HEK293 (cell line): ENCODE data around the gene WWC1.

ENCODE experiments used
- CTCF ChIA-PET: fragments of 350-600 bp; formaldehyde crosslinking; extraction: SDS; loops from one replicate; lab custom pipeline; 2021; ENCODE audit warnings: antibody characterized with exemption; lab: Yijun Ruan, JAX
- POLR2A ChIA-PET: fragments of 300-600 bp; formaldehyde crosslinking; extraction: SDS; loops from one replicate; lab custom pipeline; 2020; ENCODE audit warnings: antibody characterized with exemption, inconsistent platforms; lab: Yijun Ruan, JAX
- H3K27ac ChIP-seq: fragments of 200-500 bp; sonication (Bioruptor generic); 2 replicates; pipeline ENCODE4 v1.5.1; 2014; ENCODE audit warnings: low read depth, low read length, control low read depth, inconsistent platforms; ENCODE audit errors: extremely low read depth
- H3K36me3 ChIP-seq, 2 experiments: fragments of 200-500 bp in 1 of 2; sonication (Bioruptor generic) in 1 of 2; 1 replicate in 1 of 2; 2 replicates in 1 of 2; pipeline ENCODE4 v1.5.1; 2014 to 2017; ENCODE audit warnings: inconsistent platforms in 2 of 2, low read length in 2 of 2; ENCODE audit not compliant: control insufficient read depth in 2 of 2, insufficient read depth in 1 of 2
- H3K4me1 ChIP-seq: fragments of 200-500 bp; sonication (Bioruptor generic); 2 replicates; pipeline ENCODE4 v1.5.1; 2014; ENCODE audit warnings: mild to moderate bottlenecking, low read length, inconsistent platforms; ENCODE audit not compliant: control insufficient read depth, insufficient read depth
- H3K4me3 ChIP-seq: 2 replicates; pipeline ENCODE4 v1.5.1; 2011; ENCODE audit warnings: low read depth, mild to moderate bottlenecking, control low read depth, low read length, moderate library complexity
- H3K9me3 ChIP-seq: fragments of 200-500 bp; sonication (Bioruptor generic); 2 replicates; pipeline ENCODE4 v1.5.1; 2014; ENCODE audit warnings: low read depth, low read length, inconsistent platforms; ENCODE audit not compliant: control insufficient read depth, insufficient read depth
- BCL11B ChIP-seq: fragments of 450-650 bp; formaldehyde crosslinking; IDR thresholded peaks from 2 replicates; pipeline ENCODE4 v1.5.1; 2016; ENCODE audit warnings: low read depth, missing biosample characterization, missing genetic modification characterization
- GLIS1 ChIP-seq: fragments of 450-650 bp; formaldehyde crosslinking; IDR thresholded peaks from 2 replicates; pipeline ENCODE4 v1.5.1; 2016; ENCODE audit warnings: missing biosample characterization, missing genetic modification characterization
- HOXD13 ChIP-seq: sonication (generic); formaldehyde crosslinking; IDR thresholded peaks from 2 replicates; pipeline ENCODE4 v1.8.0; 2022; ENCODE audit warnings: missing genetic modification reagents, borderline replicate concordance
- IKZF3 ChIP-seq: fragments of 450-650 bp; IDR thresholded peaks from 2 replicates; pipeline ENCODE4 v1.5.0; 2018; ENCODE audit warnings: missing biosample characterization, mild to moderate bottlenecking, missing genetic modification characterization, moderate library complexity
- ZBTB17 ChIP-seq: fragments of 450-650 bp; formaldehyde crosslinking; IDR thresholded peaks from 2 replicates; pipeline ENCODE4 v1.5.1; 2016; ENCODE audit warnings: missing biosample characterization, missing genetic modification characterization
- ZNF341 ChIP-seq: fragments of 450-650 bp; formaldehyde crosslinking; IDR thresholded peaks from 2 replicates; pipeline ENCODE4; 2016; ENCODE audit warnings: low read depth, missing biosample characterization, missing genetic modification characterization
- ZNF391 ChIP-seq: fragments of 450-650 bp; formaldehyde crosslinking; IDR thresholded peaks from 2 replicates; pipeline ENCODE4 v1.5.1; 2016; ENCODE audit warnings: low read depth, missing biosample characterization, missing genetic modification characterization, borderline replicate concordance
- ZNF624 ChIP-seq: fragments of 450-650 bp; formaldehyde crosslinking; IDR thresholded peaks from 2 replicates; pipeline ENCODE4 v1.5.1; 2017; ENCODE audit warnings: missing biosample characterization, missing genetic modification characterization
- ZNF670 ChIP-seq: fragments of 450-650 bp; formaldehyde crosslinking; IDR thresholded peaks from 2 replicates; pipeline ENCODE4 v1.5.1; 2016; ENCODE audit warnings: missing biosample characterization, missing genetic modification characterization, low read depth
- ZNF76 ChIP-seq: fragments of 450-650 bp; formaldehyde crosslinking; IDR thresholded peaks from 2 replicates; pipeline ENCODE4; 2016; ENCODE audit warnings: low read depth, missing biosample characterization, missing genetic modification characterization, borderline replicate concordance
- TF ChIP-seq, protein P1 (sequence below): fragments of 450-650 bp; formaldehyde crosslinking; IDR thresholded peaks from 2 replicates; pipeline ENCODE4 v1.5.1; 2017; ENCODE audit warnings: missing biosample characterization, missing genetic modification characterization
- TF ChIP-seq, protein P2 (sequence below): fragments of 450-650 bp; formaldehyde crosslinking; IDR thresholded peaks from 2 replicates; pipeline ENCODE4 v1.5.1; 2016; ENCODE audit warnings: missing biosample characterization, missing genetic modification characterization
- TF ChIP-seq, protein P3 (sequence below): fragments of 450-650 bp; formaldehyde crosslinking; conservative IDR thresholded peaks from 2 replicates; pipeline ENCODE4 v1.5.1; 2016; ENCODE audit warnings: low read depth, missing biosample characterization, missing genetic modification characterization
- TF ChIP-seq, protein P4 (sequence below): fragments of 450-650 bp; formaldehyde crosslinking; IDR thresholded peaks from 2 replicates; pipeline ENCODE4 v1.5.1; 2017; ENCODE audit warnings: missing biosample characterization, missing genetic modification characterization
- TF ChIP-seq, protein P5 (sequence below): fragments of 450-650 bp; formaldehyde crosslinking; IDR thresholded peaks from 2 replicates; pipeline ENCODE4 v1.5.1; 2016; ENCODE audit warnings: missing biosample characterization, missing genetic modification characterization

The WWC1 gene

DNA sequence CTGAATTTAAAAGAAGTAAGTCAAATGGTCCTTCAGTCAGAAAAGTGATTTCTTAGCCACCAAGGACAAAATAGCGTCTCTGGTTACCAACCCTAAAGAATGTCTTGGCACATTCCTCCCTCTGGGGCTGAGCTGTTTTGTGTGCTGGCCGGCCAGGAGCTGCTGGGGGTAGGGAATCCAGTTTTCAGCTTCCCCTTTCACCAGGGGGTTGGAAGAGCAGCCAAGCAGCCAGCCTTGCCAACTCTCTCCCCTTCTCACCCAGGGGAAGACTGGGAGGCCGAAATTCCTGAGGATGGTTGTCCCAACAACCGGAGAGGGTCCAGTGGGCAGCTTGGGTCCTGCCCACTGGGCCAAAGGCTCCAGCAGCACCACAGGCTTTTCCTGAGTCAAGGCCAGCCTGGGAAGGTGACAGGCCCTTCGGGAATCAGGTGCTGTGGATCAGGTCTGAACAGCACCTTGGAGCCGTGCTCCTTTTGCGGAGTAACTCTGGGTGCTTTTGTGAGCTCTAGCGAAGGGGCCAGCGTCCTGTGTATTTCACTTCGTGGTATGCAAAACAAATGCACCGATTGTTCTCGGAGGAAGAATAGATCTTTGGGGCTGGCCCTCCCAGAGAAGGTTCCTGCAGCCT lies 4.2 kb downstream of the WWC1 start:
- CTCF ChIA-PET = interaction anchor here (0.6 to 2.0 kb wide), 10 partner anchors 9 to 334 kb away, joined by 3 to 10 read pairs (median 3); no protein-coding TSS in a partner anchor
- POLR2A ChIA-PET = interaction anchor here (0.8 kb wide), 1 partner anchor 191 kb away, joined by 3 read pairs; the partner anchor contains the start of gene RARS1
- Histone ChIP-seq H3K36me3 (no peaks in the 10 kb centered on the region), H3K27ac (no peak overlapping the region), H3K4me3 (no peak overlapping the region), H3K4me1 (peaks cover 3% of the 10 kb centered on the region; the same call in 1 of the 2 replicates), H3K9me3 (no peaks in the 10 kb centered on the region)
- TF ChIP-seq ZNF624 (tag by site-specific recombination) = no peak
- peak; percentile 92 for TF ChIP-seq GLIS1 (tag by site-specific recombination)
- TF ChIP-seq, protein P1, sequence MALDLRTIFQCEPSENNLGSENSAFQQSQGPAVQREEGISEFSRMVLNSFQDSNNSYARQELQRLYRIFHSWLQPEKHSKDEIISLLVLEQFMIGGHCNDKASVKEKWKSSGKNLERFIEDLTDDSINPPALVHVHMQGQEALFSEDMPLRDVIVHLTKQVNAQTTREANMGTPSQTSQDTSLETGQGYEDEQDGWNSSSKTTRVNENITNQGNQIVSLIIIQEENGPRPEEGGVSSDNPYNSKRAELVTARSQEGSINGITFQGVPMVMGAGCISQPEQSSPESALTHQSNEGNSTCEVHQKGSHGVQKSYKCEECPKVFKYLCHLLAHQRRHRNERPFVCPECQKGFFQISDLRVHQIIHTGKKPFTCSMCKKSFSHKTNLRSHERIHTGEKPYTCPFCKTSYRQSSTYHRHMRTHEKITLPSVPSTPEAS (tag by site-specific recombination) = peak; percentile 14; the same call in 1 of the 2 replicates
- TF ChIP-seq, protein P2, sequence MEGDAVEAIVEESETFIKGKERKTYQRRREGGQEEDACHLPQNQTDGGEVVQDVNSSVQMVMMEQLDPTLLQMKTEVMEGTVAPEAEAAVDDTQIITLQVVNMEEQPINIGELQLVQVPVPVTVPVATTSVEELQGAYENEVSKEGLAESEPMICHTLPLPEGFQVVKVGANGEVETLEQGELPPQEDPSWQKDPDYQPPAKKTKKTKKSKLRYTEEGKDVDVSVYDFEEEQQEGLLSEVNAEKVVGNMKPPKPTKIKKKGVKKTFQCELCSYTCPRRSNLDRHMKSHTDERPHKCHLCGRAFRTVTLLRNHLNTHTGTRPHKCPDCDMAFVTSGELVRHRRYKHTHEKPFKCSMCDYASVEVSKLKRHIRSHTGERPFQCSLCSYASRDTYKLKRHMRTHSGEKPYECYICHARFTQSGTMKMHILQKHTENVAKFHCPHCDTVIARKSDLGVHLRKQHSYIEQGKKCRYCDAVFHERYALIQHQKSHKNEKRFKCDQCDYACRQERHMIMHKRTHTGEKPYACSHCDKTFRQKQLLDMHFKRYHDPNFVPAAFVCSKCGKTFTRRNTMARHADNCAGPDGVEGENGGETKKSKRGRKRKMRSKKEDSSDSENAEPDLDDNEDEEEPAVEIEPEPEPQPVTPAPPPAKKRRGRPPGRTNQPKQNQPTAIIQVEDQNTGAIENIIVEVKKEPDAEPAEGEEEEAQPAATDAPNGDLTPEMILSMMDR (tag by site-specific recombination) = peak; percentile 51; the same call in 1 of the 2 replicates
- TF ChIP-seq, protein P3, sequence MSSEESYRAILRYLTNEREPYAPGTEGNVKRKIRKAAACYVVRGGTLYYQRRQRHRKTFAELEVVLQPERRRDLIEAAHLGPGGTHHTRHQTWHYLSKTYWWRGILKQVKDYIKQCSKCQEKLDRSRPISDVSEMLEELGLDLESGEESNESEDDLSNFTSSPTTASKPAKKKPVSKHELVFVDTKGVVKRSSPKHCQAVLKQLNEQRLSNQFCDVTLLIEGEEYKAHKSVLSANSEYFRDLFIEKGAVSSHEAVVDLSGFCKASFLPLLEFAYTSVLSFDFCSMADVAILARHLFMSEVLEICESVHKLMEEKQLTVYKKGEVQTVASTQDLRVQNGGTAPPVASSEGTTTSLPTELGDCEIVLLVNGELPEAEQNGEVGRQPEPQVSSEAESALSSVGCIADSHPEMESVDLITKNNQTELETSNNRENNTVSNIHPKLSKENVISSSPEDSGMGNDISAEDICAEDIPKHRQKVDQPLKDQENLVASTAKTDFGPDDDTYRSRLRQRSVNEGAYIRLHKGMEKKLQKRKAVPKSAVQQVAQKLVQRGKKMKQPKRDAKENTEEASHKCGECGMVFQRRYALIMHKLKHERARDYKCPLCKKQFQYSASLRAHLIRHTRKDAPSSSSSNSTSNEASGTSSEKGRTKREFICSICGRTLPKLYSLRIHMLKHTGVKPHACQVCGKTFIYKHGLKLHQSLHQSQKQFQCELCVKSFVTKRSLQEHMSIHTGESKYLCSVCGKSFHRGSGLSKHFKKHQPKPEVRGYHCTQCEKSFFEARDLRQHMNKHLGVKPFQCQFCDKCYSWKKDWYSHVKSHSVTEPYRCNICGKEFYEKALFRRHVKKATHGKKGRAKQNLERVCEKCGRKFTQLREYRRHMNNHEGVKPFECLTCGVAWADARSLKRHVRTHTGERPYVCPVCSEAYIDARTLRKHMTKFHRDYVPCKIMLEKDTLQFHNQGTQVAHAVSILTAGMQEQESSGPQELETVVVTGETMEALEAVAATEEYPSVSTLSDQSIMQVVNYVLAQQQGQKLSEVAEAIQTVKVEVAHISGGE (tag by site-specific recombination) = no peak
- TF ChIP-seq, protein P4, sequence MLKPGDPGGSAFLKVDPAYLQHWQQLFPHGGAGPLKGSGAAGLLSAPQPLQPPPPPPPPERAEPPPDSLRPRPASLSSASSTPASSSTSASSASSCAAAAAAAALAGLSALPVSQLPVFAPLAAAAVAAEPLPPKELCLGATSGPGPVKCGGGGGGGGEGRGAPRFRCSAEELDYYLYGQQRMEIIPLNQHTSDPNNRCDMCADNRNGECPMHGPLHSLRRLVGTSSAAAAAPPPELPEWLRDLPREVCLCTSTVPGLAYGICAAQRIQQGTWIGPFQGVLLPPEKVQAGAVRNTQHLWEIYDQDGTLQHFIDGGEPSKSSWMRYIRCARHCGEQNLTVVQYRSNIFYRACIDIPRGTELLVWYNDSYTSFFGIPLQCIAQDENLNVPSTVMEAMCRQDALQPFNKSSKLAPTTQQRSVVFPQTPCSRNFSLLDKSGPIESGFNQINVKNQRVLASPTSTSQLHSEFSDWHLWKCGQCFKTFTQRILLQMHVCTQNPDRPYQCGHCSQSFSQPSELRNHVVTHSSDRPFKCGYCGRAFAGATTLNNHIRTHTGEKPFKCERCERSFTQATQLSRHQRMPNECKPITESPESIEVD (tag by site-specific recombination) = no peak
- TF ChIP-seq HOXD13 (CRISPR knock-in tag) = no peak
- no peak for TF ChIP-seq ZNF76 (tag by site-specific recombination)
- peak; percentile 15; the same call in 1 of the 2 replicates for TF ChIP-seq IKZF3 (tag by site-specific recombination)
- no peak for TF ChIP-seq BCL11B (tag by site-specific recombination)
- no peak for TF ChIP-seq ZNF391 (tag by site-specific recombination)
- TF ChIP-seq ZNF341 (tag by site-specific recombination) = peak; percentile 39; the same call in 1 of the 2 replicates
- TF ChIP-seq ZNF670 = no peak
- TF ChIP-seq ZBTB17 = peak; percentile 20; the same call in 1 of the 2 replicates
- TF ChIP-seq, protein P5, sequence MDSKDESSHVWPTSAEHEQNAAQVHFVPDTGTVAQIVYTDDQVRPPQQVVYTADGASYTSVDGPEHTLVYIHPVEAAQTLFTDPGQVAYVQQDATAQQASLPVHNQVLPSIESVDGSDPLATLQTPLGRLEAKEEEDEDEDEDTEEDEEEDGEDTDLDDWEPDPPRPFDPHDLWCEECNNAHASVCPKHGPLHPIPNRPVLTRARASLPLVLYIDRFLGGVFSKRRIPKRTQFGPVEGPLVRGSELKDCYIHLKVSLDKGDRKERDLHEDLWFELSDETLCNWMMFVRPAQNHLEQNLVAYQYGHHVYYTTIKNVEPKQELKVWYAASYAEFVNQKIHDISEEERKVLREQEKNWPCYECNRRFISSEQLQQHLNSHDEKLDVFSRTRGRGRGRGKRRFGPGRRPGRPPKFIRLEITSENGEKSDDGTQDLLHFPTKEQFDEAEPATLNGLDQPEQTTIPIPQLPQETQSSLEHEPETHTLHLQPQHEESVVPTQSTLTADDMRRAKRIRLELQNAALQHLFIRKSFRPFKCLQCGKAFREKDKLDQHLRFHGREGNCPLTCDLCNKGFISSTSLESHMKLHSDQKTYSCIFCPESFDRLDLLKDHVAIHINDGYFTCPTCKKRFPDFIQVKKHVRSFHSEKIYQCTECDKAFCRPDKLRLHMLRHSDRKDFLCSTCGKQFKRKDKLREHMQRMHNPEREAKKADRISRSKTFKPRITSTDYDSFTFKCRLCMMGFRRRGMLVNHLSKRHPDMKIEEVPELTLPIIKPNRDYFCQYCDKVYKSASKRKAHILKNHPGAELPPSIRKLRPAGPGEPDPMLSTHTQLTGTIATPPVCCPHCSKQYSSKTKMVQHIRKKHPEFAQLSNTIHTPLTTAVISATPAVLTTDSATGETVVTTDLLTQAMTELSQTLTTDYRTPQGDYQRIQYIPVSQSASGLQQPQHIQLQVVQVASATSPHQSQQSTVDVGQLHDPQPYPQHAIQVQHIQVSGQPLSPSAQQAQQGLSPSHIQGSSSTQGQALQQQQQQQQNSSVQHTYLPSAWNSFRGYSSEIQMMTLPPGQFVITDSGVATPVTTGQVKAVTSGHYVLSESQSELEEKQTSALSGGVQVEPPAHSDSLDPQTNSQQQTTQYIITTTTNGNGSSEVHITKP (tag by site-specific recombination) = peak; percentile 73
